H1 (cell line): ENCODE results near the gene VAV2. TPM values are rescaled to one million over a fixed set of nuclear protein-coding genes. Genes with fewer than 3 reads are reported as not detected.

ENCODE experiments used
- CTCF ChIA-PET: fragments of 300-600 bp; sonication (Branson Sonifier 250); formaldehyde crosslinking; loops from one replicate; lab custom pipeline; 2021; ENCODE audit not compliant: partially characterized antibody; lab: Charles Lee
- POLR2A ChIA-PET: fragments of 300-600 bp; sonication (Branson Sonifier 250); formaldehyde crosslinking; loops from one replicate; lab custom pipeline; 2021; ENCODE audit warnings: inconsistent platforms; ENCODE audit not compliant: partially characterized antibody; lab: Charles Lee
- DNase-seq, 2 experiments: peaks; one replicate each; pipeline versions ENCODE4 v3.0.0 to v3.0.0-alpha.2; 2010 to 2022; ENCODE audit warnings: low spot score in 2 of 2, low read depth in 1 of 2, mixed read lengths in 1 of 2
- FAIRE-seq: peaks from 2 replicates; lab custom pipeline; 2011; peaks lifted over from hg19 to GRCh38; lab: Jason Lieb, UNC
- H2AFZ ChIP-seq: 2 replicates; pipeline ENCODE4 v1.8.1; 2012; ENCODE audit warnings: low read length, inconsistent platforms
- H2AK5ac ChIP-seq: 2 replicates; pipeline ENCODE4 v1.6.1; 2013; ENCODE audit warnings: low read depth, low read length
- H2BK120ac ChIP-seq: replicated peaks from 2 replicates; pipeline ENCODE3; 2013; ENCODE audit warnings: low read depth, low read length, inconsistent platforms
- H2BK12ac ChIP-seq: 2 replicates; pipeline ENCODE4 v1.6.1; 2013; ENCODE audit warnings: low read depth, low read length
- H2BK15ac ChIP-seq: 2 replicates; pipeline ENCODE4 v1.6.1; 2013; ENCODE audit warnings: low read length
- H2BK20ac ChIP-seq: 2 replicates; pipeline ENCODE4 v1.6.1; 2013; ENCODE audit warnings: low read length
- H2BK5ac ChIP-seq: 2 replicates; pipeline ENCODE4 v1.6.1; 2013; ENCODE audit warnings: low read depth, low read length
- H3K14ac ChIP-seq: 2 replicates; pipeline ENCODE4 v1.6.1; 2013; ENCODE audit warnings: inconsistent platforms; ENCODE audit not compliant: insufficient read length
- H3K18ac ChIP-seq: 2 replicates; pipeline ENCODE4 v1.6.1; 2013; ENCODE audit warnings: low read length; ENCODE audit errors: extremely low read depth
- H3K23ac ChIP-seq: 2 replicates; pipeline ENCODE4 v1.6.1; 2013; ENCODE audit warnings: inconsistent platforms; ENCODE audit not compliant: insufficient read length
- H3K23me2 ChIP-seq: 2 replicates; pipeline ENCODE4 v1.6.1; 2013; ENCODE audit warnings: low read depth, low read length
- H3K27ac ChIP-seq: 2 replicates; pipeline ENCODE4 v1.6.1; 2011; ENCODE audit warnings: low read depth, low read length, inconsistent platforms
- H3K27me3 ChIP-seq, 4 experiments: replicated peaks in 1 of 4; 1 replicate in 1 of 4; 2 replicates in 3 of 4; pipeline versions ENCODE4 v1.6.1 to v1.8.1; 2011 to 2013; ENCODE audit warnings: low read length in 3 of 4, mild to moderate bottlenecking in 3 of 4, inconsistent platforms in 2 of 4, mixed read lengths in 2 of 4, moderate library complexity in 1 of 4; ENCODE audit not compliant: control insufficient read depth in 3 of 4, insufficient read depth in 3 of 4; ENCODE audit errors: extremely low read depth in 1 of 4
- H3K36me3 ChIP-seq, 4 experiments: 2 replicates each; pipeline versions ENCODE4 v1.6.1 to v1.8.1; 2011 to 2013; ENCODE audit warnings: mild to moderate bottlenecking in 4 of 4, low read length in 3 of 4, moderate library complexity in 2 of 4, control low read depth in 1 of 4, inconsistent platforms in 1 of 4; ENCODE audit not compliant: insufficient read depth in 4 of 4, control insufficient read depth in 2 of 4
- H3K4ac ChIP-seq: replicated peaks from 2 replicates; pipeline ENCODE3; 2013; ENCODE audit warnings: low read length, low read depth, mixed read lengths, inconsistent platforms; ENCODE audit not compliant: insufficient read length
- H3K4me1 ChIP-seq, 4 experiments: replicated peaks in 1 of 4; 1 replicate in 1 of 4; 2 replicates in 3 of 4; pipeline versions ENCODE4 v1.6.1 to v1.8.1; 2011 to 2013; ENCODE audit warnings: low read length in 3 of 4, inconsistent platforms in 2 of 4, mixed read lengths in 1 of 4; ENCODE audit not compliant: insufficient read depth in 4 of 4, control insufficient read depth in 3 of 4
- H3K4me2 ChIP-seq, 2 experiments: 2 replicates each; pipeline versions ENCODE4 v1.6.1 to v1.8.1; 2011 to 2013; ENCODE audit warnings: low read depth in 2 of 2, low read length in 2 of 2, control low read depth in 1 of 2, inconsistent platforms in 1 of 2, mild to moderate bottlenecking in 1 of 2; ENCODE audit not compliant: insufficient read depth in 1 of 2
- H3K4me3 ChIP-seq, 4 experiments: fragments of 200-600, 300-600 bp in 1 of 4; sonication (generic), shearing (Covaris generic), sonication (Bioruptor Twin) in 1 of 4; 2 replicates each; pipeline versions ENCODE4 v1.5.1 to v1.8.1; 2011 to 2016; ENCODE audit warnings: low read length in 4 of 4, low read depth in 3 of 4, control low read depth in 2 of 4, inconsistent platforms in 2 of 4, mild to moderate bottlenecking in 2 of 4, mixed read lengths in 1 of 4, moderate library complexity in 1 of 4; ENCODE audit not compliant: insufficient read depth in 2 of 4; ENCODE audit errors: extremely low read depth in 1 of 4
- H3K56ac ChIP-seq: replicated peaks from 2 replicates; pipeline ENCODE3; 2013; ENCODE audit warnings: low read depth, mild to moderate bottlenecking, mixed read lengths, low read length, inconsistent platforms; ENCODE audit not compliant: insufficient read length
- H3K79me1 ChIP-seq: 2 replicates; pipeline ENCODE4 v1.6.1; 2013; ENCODE audit warnings: low read depth, low read length, control low read depth
- H3K79me2 ChIP-seq, 2 experiments: 2 replicates each; pipeline versions ENCODE4 v1.6.1 to v1.8.1; 2012 to 2013; ENCODE audit warnings: low read length in 2 of 2, mild to moderate bottlenecking in 2 of 2, inconsistent platforms in 1 of 2; ENCODE audit not compliant: insufficient read depth in 2 of 2, control insufficient read depth in 1 of 2
- H3K9ac ChIP-seq, 4 experiments: replicated peaks in 1 of 4; 1 replicate in 1 of 4; 2 replicates in 3 of 4; pipeline versions ENCODE4 v1.6.1 to v1.8.1; 2011 to 2013; ENCODE audit warnings: low read depth in 3 of 4, low read length in 3 of 4, control low read depth in 2 of 4, mild to moderate bottlenecking in 2 of 4, moderate library complexity in 2 of 4, inconsistent platforms in 1 of 4; ENCODE audit errors: extremely low read depth in 1 of 4
- H3K9me3 ChIP-seq, 2 experiments: 2 replicates each; pipeline versions ENCODE4 v1.6.1 to v1.8.1; 2012 to 2013; ENCODE audit warnings: mild to moderate bottlenecking in 2 of 2, moderate library complexity in 2 of 2, control low read depth in 1 of 2, inconsistent platforms in 1 of 2, low read depth in 1 of 2, low read length in 1 of 2, mixed read lengths in 1 of 2; ENCODE audit not compliant: insufficient read depth in 2 of 2
- H4K20me1 ChIP-seq, 2 experiments: replicated peaks in 1 of 2; 2 replicates each; pipeline versions ENCODE3 to v1.8.1; 2011 to 2013; ENCODE audit warnings: inconsistent platforms in 2 of 2, low read length in 2 of 2, mild to moderate bottlenecking in 1 of 2; ENCODE audit not compliant: insufficient read depth in 2 of 2, control insufficient read depth in 1 of 2
- H4K5ac ChIP-seq: 2 replicates; pipeline ENCODE4 v1.6.1; 2013; ENCODE audit warnings: low read length, low read depth, mixed read lengths, inconsistent platforms; ENCODE audit not compliant: insufficient read length
- H4K8ac ChIP-seq: 2 replicates; pipeline ENCODE4 v1.8.0; 2013; ENCODE audit warnings: mild to moderate bottlenecking, moderate library complexity, low read length, inconsistent platforms; ENCODE audit not compliant: insufficient read depth; ENCODE audit errors: extremely low read depth
- H4K91ac ChIP-seq: replicated peaks from 2 replicates; pipeline ENCODE3; 2013; ENCODE audit warnings: low read length, mixed read lengths, inconsistent platforms; ENCODE audit not compliant: insufficient read length
- ASH2L ChIP-seq: fragments of 200-600, 300-600 bp; sonication (generic); IDR thresholded peaks from one replicate; pipeline ENCODE4 v1.7.1; 2017; ENCODE audit warnings: low read length
- CREB1 ChIP-seq: IDR thresholded peaks from 2 replicates; pipeline ENCODE4 v1.6.1; 2012; ENCODE audit warnings: inconsistent platforms
- KDM5A ChIP-seq: fragments of 200-600 bp; IDR thresholded peaks from 2 replicates; pipeline ENCODE4 v1.7.1; 2012; ENCODE audit warnings: mild to moderate bottlenecking, low read length, inconsistent platforms, mixed read lengths
- MAFK ChIP-seq: IDR thresholded peaks from 2 replicates; pipeline ENCODE4 v1.6.1; 2012; ENCODE audit warnings: low read depth, mild to moderate bottlenecking, improper control_type of control experiment, low read length
- POU5F1 ChIP-seq: IDR thresholded peaks from 2 replicates; pipeline ENCODE4 v1.6.1; 2011; ENCODE audit warnings: low read depth, mild to moderate bottlenecking, low read length, moderate library complexity
- RXRA ChIP-seq: IDR thresholded peaks from 2 replicates; pipeline ENCODE4 v1.6.1; 2011; ENCODE audit warnings: low read depth, mild to moderate bottlenecking, low read length, moderate library complexity; ENCODE audit not compliant: insufficient read depth
- SAP30 ChIP-seq: fragments of 300-600 bp; sonication (generic); IDR thresholded peaks from 2 replicates; pipeline ENCODE4 v1.7.1; 2012; ENCODE audit warnings: low read length, moderate library complexity, mild to moderate bottlenecking, inconsistent platforms; ENCODE audit not compliant: insufficient read depth, insufficient replicate concordance
- WGBS, 2 experiments: shearing (Covaris generic) in 1 of 2; methylation state at CpG; one replicate each; pipeline versions ENCODE4 v1.1.6 to v1.1.7; 2013 to 2015; ENCODE audit warnings: low lambda C conversion rate in 2 of 2, mixed read lengths in 2 of 2, inconsistent platforms in 1 of 2, low coverage in 1 of 2, missing lambda C conversion rate in 1 of 2; ENCODE audit not compliant: insufficient replicate concordance in 2 of 2, insufficient coverage in 1 of 2, insufficient read length in 1 of 2; ENCODE audit errors: extremely low coverage in 1 of 2, missing lambda C conversion rate in 1 of 2; 5-methylcytosine and 5-hydroxymethylcytosine counted together
- polyA plus RNA-seq, 7 experiments: library from polyadenylated mRNA; depleted of rRNA in 3 of 7; stranded (reverse) in 5 of 7; unstranded in 2 of 7; fragments of >200 nt in 5 of 7; fragments of 200-250 nt in 2 of 7; gene quantifications; 1 replicate in 5 of 7; 2 replicates in 1 of 7; 4 replicates in 1 of 7; pipeline versions ENCODE4 v1.2.1 to v1.2.3, GENCODE V29; 2011 to 2013; ENCODE audit warnings: missing spikeins in 2 of 7, mixed read lengths in 2 of 7
- total RNA-seq: library from RNA; stranded (reverse); fragmentation: NEBNext Ultra II Directional; extraction: Animal tissue kit (Norgen Biotek cat#: 25700); gene quantifications from 2 replicates; pipeline ENCODE4 v1.2.1, GENCODE V29; 2021
- TF ChIP-seq, protein P1 (sequence below): IDR thresholded peaks from 2 replicates; pipeline ENCODE4 v1.6.1; 2012; ENCODE audit warnings: low read length, inconsistent platforms

VAV2 gene
- total and polyA plus RNA-seq, 2 of the 8 experiments (the other 6 are each of a cell fraction or from before 2014, with no cell fraction given): 13.6 to 37.6 TPM

- H3K4me1 ChIP-seq: peaks cover 0 to 19% (median 5%) of the 10 kb centered on the region in 4 experiments; a peak in 6 of 7 replicates
- peaks cover 0 to 3% of the 10 kb centered on the region in 2 experiments; a peak in 1 of 4 replicates for H3K79me2 ChIP-seq
- H3K4ac ChIP-seq: peak overlapping the region; percentile 53
- H4K5ac ChIP-seq: no peak overlapping the region
- no peaks in the 10 kb centered on the region for H3K9me3 ChIP-seq
- no peaks in the 10 kb centered on the region; the same call in 1 of the 2 replicates for H3K23me2 ChIP-seq
- DNase-seq: peak in 1 of 2 experiments; percentile 39
- no peak overlapping the region for H2BK120ac ChIP-seq
- H3K14ac ChIP-seq: no peak overlapping the region
- peak overlapping the region; percentile 66; the same call in 1 of the 2 replicates for H2BK5ac ChIP-seq
- CTCF ChIA-PET: interaction anchor here (1.9 kb wide), 1 partner anchor 18 kb away, joined by 6 read pairs; no protein-coding TSS in a partner anchor
- H4K91ac ChIP-seq: no peak overlapping the region
- H2BK20ac ChIP-seq: no peak overlapping the region
- no peak overlapping the region for H3K27ac ChIP-seq
- no peak overlapping the region for H2BK15ac ChIP-seq
- H2AK5ac ChIP-seq: no peak overlapping the region
- H4K20me1 ChIP-seq: peaks cover 0 to 1% of the 10 kb centered on the region in 2 experiments
- H3K4me3 ChIP-seq: no peak overlapping the region
- POLR2A ChIA-PET: interaction anchor here (0.6 to 0.8 kb wide), 2 partner anchors 10 to 112 kb away, joined by 3 read pairs; no protein-coding TSS in a partner anchor
- peaks cover 9% of the 10 kb centered on the region for H3K79me1 ChIP-seq
- no peak overlapping the region; the same call in 1 of the 2 replicates for H4K8ac ChIP-seq
- no peak overlapping the region; the same call in 1 of the 2 replicates for H3K18ac ChIP-seq
- no peak for FAIRE-seq
- no peak overlapping the region for H3K9ac ChIP-seq
- no peak overlapping the region for H2AFZ ChIP-seq
- H3K56ac ChIP-seq: no peak overlapping the region
- no peak overlapping the region for H3K4me2 ChIP-seq
- H3K23ac ChIP-seq: no peak overlapping the region
- H2BK12ac ChIP-seq: no peak overlapping the region
- 83% methylated on average over 14 of the region's 24 CpGs; no CpG with 5 or more reads in 1 of the 2 experiments for WGBS, 2 experiments
- no peaks in the 10 kb centered on the region for H3K27me3 ChIP-seq
- no peaks in the 10 kb centered on the region for H3K36me3 ChIP-seq
- TF ChIP-seq POU5F1 (no peak), CREB1 (no peak), ASH2L (no peak), RXRA (no peak), SAP30 (no peak), KDM5A (no peak), MAFK (no peak)
- TF ChIP-seq, protein P1, sequence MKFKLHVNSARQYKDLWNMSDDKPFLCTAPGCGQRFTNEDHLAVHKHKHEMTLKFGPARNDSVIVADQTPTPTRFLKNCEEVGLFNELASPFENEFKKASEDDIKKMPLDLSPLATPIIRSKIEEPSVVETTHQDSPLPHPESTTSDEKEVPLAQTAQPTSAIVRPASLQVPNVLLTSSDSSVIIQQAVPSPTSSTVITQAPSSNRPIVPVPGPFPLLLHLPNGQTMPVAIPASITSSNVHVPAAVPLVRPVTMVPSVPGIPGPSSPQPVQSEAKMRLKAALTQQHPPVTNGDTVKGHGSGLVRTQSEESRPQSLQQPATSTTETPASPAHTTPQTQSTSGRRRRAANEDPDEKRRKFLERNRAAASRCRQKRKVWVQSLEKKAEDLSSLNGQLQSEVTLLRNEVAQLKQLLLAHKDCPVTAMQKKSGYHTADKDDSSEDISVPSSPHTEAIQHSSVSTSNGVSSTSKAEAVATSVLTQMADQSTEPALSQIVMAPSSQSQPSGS: no peak
Measured at GRCh38 chr9:133894377-133895321, 97.5 kb downstream of the VAV2 start.
